DOHH2 (cell line): ENCODE data around the gene LRRC23.

Experiments
- CTCF ChIP-seq: fragments of 200-600 bp; sonication (generic); IDR thresholded peaks from one replicate; pipeline ENCODE4 v1.5.1; 2014; ENCODE audit warnings: antibody characterized with exemption, mild to moderate bottlenecking, low read depth, low read length; ENCODE audit not compliant: poor library complexity, severe bottlenecking
- EZH2phosphoT487 ChIP-seq: fragments of 200-600 bp; sonication (generic); IDR thresholded peaks from 2 replicates; pipeline ENCODE4 v1.6.1; 2017; ENCODE audit warnings: borderline replicate concordance, mild to moderate bottlenecking, antibody characterized with exemption, low read length, moderate library complexity, mixed read lengths

DNA sequence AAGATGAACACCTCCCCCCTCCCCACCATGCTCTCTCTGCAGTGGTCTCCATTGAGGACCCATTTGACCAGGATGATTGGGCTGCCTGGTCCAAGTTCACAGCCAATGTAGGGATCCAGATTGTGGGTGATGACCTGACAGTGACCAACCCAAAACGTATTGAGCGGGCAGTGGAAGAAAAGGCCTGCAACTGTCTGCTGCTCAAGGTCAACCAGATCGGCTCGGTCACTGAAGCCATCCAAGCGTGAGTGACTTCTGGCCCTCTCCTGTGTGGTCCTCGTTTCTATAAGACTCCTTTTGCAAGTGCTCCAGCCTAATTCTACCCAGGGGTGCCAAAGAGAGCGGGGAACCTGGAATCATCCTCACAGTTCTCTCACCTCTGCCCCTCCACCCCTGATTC is 16.9 kb downstream of the LRRC23 start:
- TF ChIP-seq CTCF (no peak), EZH2phosphoT487 (no peak)
